GM12878 (cell line): ENCODE data around the gene CD58. TPM values are rescaled to one million over a fixed set of nuclear protein-coding genes. Genes with fewer than 3 reads are reported as not detected.
A peak's percentile ranks its signal among the peaks of the same experiment; 100 is the strongest.

Experiments
- ATAC-seq: fragments of 200-7000 bp; cut with Tn5 transposase; 3 replicates; pipeline ENCODE4 v1.9.1; 2020; ENCODE audit warnings: mild to moderate bottlenecking, moderate library complexity
- BruUV-seq: library from RNA; stranded (reverse); fragments of 400-500 nt; replicated peaks from 2 replicates; lab custom pipeline; 2021; lab: Mats Ljungman, UMichigan
- CTCF ChIA-PET: fragments of 300-600 bp; sonication (Branson Sonifier 250); formaldehyde crosslinking; extraction: SDS; loops from one replicate; lab custom pipeline; 2021; ENCODE audit warnings: inconsistent platforms; lab: Yijun Ruan, JAX
- POLR2A ChIA-PET: fragments of 350-600 bp; formaldehyde crosslinking; extraction: SDS; loops from one replicate; lab custom pipeline; 2021; ENCODE audit warnings: inconsistent platforms; lab: Charles Lee
- RAD21 ChIA-PET: fragments of 300-600 bp; sonication (Branson Sonifier 250); formaldehyde crosslinking; loops from one replicate; lab custom pipeline; 2023; ENCODE audit warnings: antibody characterized with exemption; ENCODE audit not compliant: unreplicated experiment; lab: Charles Lee
- SMC1A ChIA-PET: fragments of 300-600 bp; sonication (Branson Sonifier 250); formaldehyde crosslinking; loops from one replicate; lab custom pipeline; 2023; ENCODE audit not compliant: unreplicated experiment, uncharacterized antibody; lab: Charles Lee
- DNase-seq: peaks from one replicate; pipeline ENCODE4 v3.0.0-alpha.2; 2011; ENCODE audit warnings: low read depth, low spot score
- FAIRE-seq: peaks from 3 replicates; lab custom pipeline; 2011; peaks lifted over from hg19 to GRCh38; lab: Jason Lieb, UNC
- H2AFZ ChIP-seq: 2 replicates; pipeline ENCODE4 v1.6.0; 2011; ENCODE audit warnings: low read depth, low read length, control low read depth; ENCODE audit not compliant: control insufficient read depth
- H3K27ac ChIP-seq: 2 replicates; pipeline ENCODE4 v1.5.1; 2011; ENCODE audit warnings: control low read depth; ENCODE audit not compliant: control insufficient read depth, insufficient read depth
- H3K27me3 ChIP-seq, 2 experiments: replicated peaks in 1 of 2; 2 replicates each; pipeline versions ENCODE4 v1.6.0 to v1.6.1; 2011; ENCODE audit warnings: low read length in 1 of 2; ENCODE audit not compliant: control insufficient read depth in 2 of 2, insufficient read depth in 2 of 2
- H3K36me3 ChIP-seq, 2 experiments: 2 replicates each; pipeline ENCODE4 v1.5.1; 2011; ENCODE audit warnings: low read length in 1 of 2; ENCODE audit not compliant: control insufficient read depth in 2 of 2, insufficient read depth in 2 of 2
- H3K4me1 ChIP-seq: 2 replicates; pipeline ENCODE4 v1.6.1; 2011; ENCODE audit warnings: mild to moderate bottlenecking, low read length, moderate library complexity, mixed read lengths; ENCODE audit not compliant: control insufficient read depth, insufficient read depth
- H3K4me2 ChIP-seq: 2 replicates; pipeline ENCODE4 v1.6.0; 2011; ENCODE audit warnings: control low read depth; ENCODE audit not compliant: control insufficient read depth, insufficient read depth
- H3K4me3 ChIP-seq: fragments of 200-600 bp; sonication (generic); 2 replicates; pipeline ENCODE4 v1.5.1; 2016
- H3K79me2 ChIP-seq: 2 replicates; pipeline ENCODE4 v1.6.0; 2011; ENCODE audit warnings: low read length; ENCODE audit not compliant: control insufficient read depth, insufficient read depth
- H3K9ac ChIP-seq: 2 replicates; pipeline ENCODE4 v1.8.0; 2011; ENCODE audit warnings: low read length, control low read depth, mixed read lengths; ENCODE audit not compliant: control insufficient read depth, insufficient read depth
- H3K9me3 ChIP-seq: replicated peaks from 3 replicates; pipeline ENCODE4 v1.5.1; 2011; ENCODE audit warnings: mild to moderate bottlenecking, low read length; ENCODE audit not compliant: control insufficient read depth, insufficient read depth
- H4K20me1 ChIP-seq: 2 replicates; pipeline ENCODE4 v1.6.0; 2011; ENCODE audit not compliant: control insufficient read depth, insufficient read depth
- FOXM1 ChIP-seq: IDR thresholded peaks from 2 replicates; pipeline ENCODE4 v1.6.1; 2012; ENCODE audit warnings: low read depth, mild to moderate bottlenecking, inconsistent platforms, low read length, moderate library complexity
- PML ChIP-seq: IDR thresholded peaks from 2 replicates; pipeline ENCODE4 v1.6.1; 2012; ENCODE audit warnings: low read length, inconsistent platforms
- POLR2AphosphoS5 ChIP-seq: IDR thresholded peaks from 2 replicates; pipeline ENCODE4 v1.6.1; 2011; ENCODE audit warnings: mild to moderate bottlenecking, low read length, inconsistent platforms
- POU2F2 ChIP-seq: IDR thresholded peaks from 3 replicates; pipeline ENCODE4 v1.6.1; 2011; ENCODE audit warnings: low read depth, mild to moderate bottlenecking, low read length, borderline replicate concordance
- RAD21 ChIP-seq: IDR thresholded peaks from 2 replicates; pipeline ENCODE4 v1.6.1; 2011; ENCODE audit warnings: mild to moderate bottlenecking, low read depth, low read length, moderate library complexity; ENCODE audit not compliant: insufficient read depth
- RUNX3 ChIP-seq: IDR thresholded peaks from 2 replicates; pipeline ENCODE4 v1.6.1; 2012; ENCODE audit warnings: low read length, inconsistent platforms
- SMAD1 ChIP-seq: fragments of 450-650 bp; IDR thresholded peaks from 2 replicates; pipeline ENCODE4 v1.6.1; 2018; ENCODE audit warnings: mild to moderate bottlenecking, low read depth; ENCODE audit not compliant: partially characterized antibody
- SMC3 ChIP-seq: IDR thresholded peaks from 2 replicates; pipeline ENCODE4 v1.6.1; 2011; ENCODE audit warnings: low read length, improper control_type of control experiment, borderline replicate concordance
- YY1 ChIP-seq: IDR thresholded peaks from 2 replicates; pipeline ENCODE4 v1.6.1; 2011; ENCODE audit warnings: low read depth, mild to moderate bottlenecking, low read length
- ZNF207 ChIP-seq: fragments of 450-650 bp; IDR thresholded peaks from 2 replicates; pipeline ENCODE4 v1.6.1; 2014; ENCODE audit warnings: antibody characterized with exemption, mild to moderate bottlenecking, borderline replicate concordance
- WGBS: methylation state at CpG from one replicate; pipeline ENCODE4 v1.1.6; 2016; ENCODE audit warnings: low lambda C conversion rate; ENCODE audit not compliant: insufficient replicate concordance, insufficient coverage; ENCODE audit errors: missing lambda C conversion rate; 5-methylcytosine and 5-hydroxymethylcytosine counted together
- in situ Hi-C: fragments of 300-500 bp; cut with MboI; formaldehyde crosslinking; loops from 9 replicates; pipeline ENCODE4 v1.14.3; 2018; ENCODE audit warnings: mixed read lengths
- intact Hi-C: fragments of 100-400 bp; cut with micrococcal nuclease; formaldehyde crosslinking; loops from one replicate; pipeline ENCODE4 v1.14.2; 2022; ENCODE audit not compliant: unreplicated experiment
- polyA plus RNA-seq, 11 experiments: library from polyadenylated mRNA; depleted of rRNA in 4 of 11; unstranded in 6 of 11; stranded (reverse) in 5 of 11; fragments of >200 nt; fragmentation: Nextera tagmentation in 4 of 11; fragmentation: Illumina TruSeq in 1 of 11; extraction: Ambion mirVana in 4 of 11; extraction: Trizol in 1 of 11; gene quantifications; 1 replicate in 1 of 11; 2 replicates in 10 of 11; pipeline versions ENCODE4 v1.2.1 to v1.2.3, GENCODE V29; 2011 to 2016; ENCODE audit warnings: inconsistent platforms in 2 of 11, missing spikeins in 2 of 11, low read depth in 1 of 11
- total RNA-seq, 4 experiments: library from RNA; depleted of rRNA in 3 of 4; stranded (reverse); fragments of >200 nt in 3 of 4; fragmentation: Illumina TruSeq in 1 of 4; extraction: Trizol in 1 of 4; gene quantifications; 2 replicates each; pipeline versions ENCODE4 v1.2.1 to v1.2.3, GENCODE V29; 2013 to 2021
- TF ChIP-seq, protein P1 (sequence below), 3 experiments: IDR thresholded peaks in 2 of 3; conservative IDR thresholded peaks in 1 of 3; 2 replicates each; pipeline ENCODE4 v1.5.1; 2011; ENCODE audit warnings: low read depth in 3 of 3, low read length in 3 of 3, mild to moderate bottlenecking in 3 of 3, control low read depth in 2 of 3, moderate library complexity in 2 of 3, inconsistent platforms in 1 of 3, mixed read lengths in 1 of 3; ENCODE audit not compliant: control insufficient read depth in 2 of 3, insufficient read depth in 1 of 3; ENCODE audit errors: extremely low read depth in 1 of 3
- TF ChIP-seq, protein P2 (sequence below): fragments of 450-650 bp; IDR thresholded peaks from 2 replicates; pipeline ENCODE4 v1.6.1; 2018; ENCODE audit warnings: mild to moderate bottlenecking, low read depth, moderate library complexity; ENCODE audit not compliant: partially characterized antibody
- TF ChIP-seq, protein P3 (sequence below): fragments of 150-350 bp; IDR thresholded peaks from 2 replicates; pipeline ENCODE4 v1.6.1; 2014; ENCODE audit warnings: mild to moderate bottlenecking, low read depth, low read length
- TF ChIP-seq, protein P4 (sequence below): IDR thresholded peaks from 2 replicates; pipeline ENCODE4 v1.6.1; 2011; ENCODE audit warnings: mild to moderate bottlenecking, low read depth, low read length, moderate library complexity; ENCODE audit not compliant: insufficient replicate concordance

The CD58 gene
- total and polyA plus RNA-seq, 10 of the 15 experiments (the other 5 are each of a cell fraction or from before 2014, with no cell fraction given): 70.4 to 252 (median 129) TPM

DNA sequence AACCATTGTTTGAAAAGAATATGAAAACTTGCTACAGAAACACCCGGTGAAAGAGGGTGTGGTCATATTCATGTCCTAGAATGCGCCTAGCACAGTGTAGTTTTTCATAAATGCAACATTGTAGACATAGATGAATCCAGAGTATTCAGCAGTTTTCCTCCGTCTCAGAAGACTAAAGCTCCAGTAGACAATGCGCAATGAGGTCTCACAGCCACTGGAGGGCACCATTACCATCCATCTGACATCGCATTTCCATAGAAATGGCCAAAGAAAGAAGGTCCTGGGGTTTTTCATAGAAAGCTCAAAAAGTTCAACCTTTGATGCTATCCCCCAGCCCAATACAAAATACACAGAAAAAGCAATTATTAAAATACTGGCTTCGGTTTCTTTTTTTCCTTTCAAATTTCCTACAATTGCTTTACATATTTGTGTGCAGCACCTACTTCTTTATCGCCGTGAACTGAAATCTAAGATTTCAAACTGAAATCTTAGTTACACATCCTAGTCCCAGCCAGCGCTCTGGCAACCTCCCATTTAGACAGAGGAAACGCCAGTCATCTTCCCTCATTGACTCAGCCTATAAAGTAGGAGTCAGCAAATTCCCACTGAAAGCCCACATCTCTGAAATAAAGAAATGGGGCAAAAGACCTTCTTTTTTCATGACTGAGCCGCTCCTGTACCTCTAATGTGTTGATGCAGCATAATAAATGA lies 3.9 kb upstream of the CD58 start:
- no peaks in the 10 kb centered on the region for H3K9me3 ChIP-seq
- in situ Hi-C loops (loop anchor here (5.0 to 25.0 kb wide), 3 partner anchors 98 to 1088 kb away; no protein-coding TSS in a partner anchor), intact Hi-C loops (loop anchor here (1.0 to 10.0 kb wide), 9 partner anchors 22 to 553 kb away; no protein-coding TSS in a partner anchor)
- no peak overlapping the region; the same call in 1 of the 2 replicates for H2AFZ ChIP-seq
- ATAC-seq: no peak
- peaks cover 42% of the 10 kb centered on the region for H3K4me1 ChIP-seq
- ChIA-PET SMC1A (interaction anchor here (0.5 to 4.8 kb wide), 39 partner anchors 11 to 554 kb away, joined by 3 to 67 read pairs (median 5); partner anchors contain the start of gene TTF2), POLR2A (interaction anchor here (0.6 to 1.5 kb wide), 7 partner anchors 10 to 485 kb away, joined by 3 to 10 read pairs (median 3); partner anchors contain the start of gene TTF2), CTCF (interaction anchor here (0.6 to 5.4 kb wide), 55 partner anchors 9 to 651 kb away, joined by 3 to 137 read pairs (median 4); partner anchors contain the start of gene TTF2)
- no peaks in the 10 kb centered on the region for H3K36me3 ChIP-seq
- 7% methylated on average over 11 of the region's 11 CpGs for WGBS
- H3K27ac ChIP-seq: no peak overlapping the region
- H3K27me3 ChIP-seq: no peaks in the 10 kb centered on the region
- no peak for DNase-seq
- TF ChIP-seq SMC3: peak; percentile 86; the same call in 1 of the 2 replicates
- TF ChIP-seq RUNX3: peak; percentile 24; the same call in 1 of the 2 replicates
- TF ChIP-seq, protein P1, sequence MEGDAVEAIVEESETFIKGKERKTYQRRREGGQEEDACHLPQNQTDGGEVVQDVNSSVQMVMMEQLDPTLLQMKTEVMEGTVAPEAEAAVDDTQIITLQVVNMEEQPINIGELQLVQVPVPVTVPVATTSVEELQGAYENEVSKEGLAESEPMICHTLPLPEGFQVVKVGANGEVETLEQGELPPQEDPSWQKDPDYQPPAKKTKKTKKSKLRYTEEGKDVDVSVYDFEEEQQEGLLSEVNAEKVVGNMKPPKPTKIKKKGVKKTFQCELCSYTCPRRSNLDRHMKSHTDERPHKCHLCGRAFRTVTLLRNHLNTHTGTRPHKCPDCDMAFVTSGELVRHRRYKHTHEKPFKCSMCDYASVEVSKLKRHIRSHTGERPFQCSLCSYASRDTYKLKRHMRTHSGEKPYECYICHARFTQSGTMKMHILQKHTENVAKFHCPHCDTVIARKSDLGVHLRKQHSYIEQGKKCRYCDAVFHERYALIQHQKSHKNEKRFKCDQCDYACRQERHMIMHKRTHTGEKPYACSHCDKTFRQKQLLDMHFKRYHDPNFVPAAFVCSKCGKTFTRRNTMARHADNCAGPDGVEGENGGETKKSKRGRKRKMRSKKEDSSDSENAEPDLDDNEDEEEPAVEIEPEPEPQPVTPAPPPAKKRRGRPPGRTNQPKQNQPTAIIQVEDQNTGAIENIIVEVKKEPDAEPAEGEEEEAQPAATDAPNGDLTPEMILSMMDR (IDR thresholded peaks at IDR 0.05 in 2 of 3, conservative IDR thresholded peaks at IDR 0.05 in 1 of 3; ENCODE audit: control insufficient read depth in 2 of 3, extremely low read depth in 1 of 3, insufficient read depth in 1 of 3, low read depth in 3 of 3, low read length in 3 of 3): peak; percentile 78 to 95 (median 95)
- TF ChIP-seq RAD21: peak; percentile 97
- peak; percentile 56; the same call in 1 of the 2 replicates for TF ChIP-seq FOXM1
- no peak for TF ChIP-seq POLR2AphosphoS5
- TF ChIP-seq ZNF207: peak; percentile 20; the same call in 1 of the 2 replicates
- TF ChIP-seq, protein P2, sequence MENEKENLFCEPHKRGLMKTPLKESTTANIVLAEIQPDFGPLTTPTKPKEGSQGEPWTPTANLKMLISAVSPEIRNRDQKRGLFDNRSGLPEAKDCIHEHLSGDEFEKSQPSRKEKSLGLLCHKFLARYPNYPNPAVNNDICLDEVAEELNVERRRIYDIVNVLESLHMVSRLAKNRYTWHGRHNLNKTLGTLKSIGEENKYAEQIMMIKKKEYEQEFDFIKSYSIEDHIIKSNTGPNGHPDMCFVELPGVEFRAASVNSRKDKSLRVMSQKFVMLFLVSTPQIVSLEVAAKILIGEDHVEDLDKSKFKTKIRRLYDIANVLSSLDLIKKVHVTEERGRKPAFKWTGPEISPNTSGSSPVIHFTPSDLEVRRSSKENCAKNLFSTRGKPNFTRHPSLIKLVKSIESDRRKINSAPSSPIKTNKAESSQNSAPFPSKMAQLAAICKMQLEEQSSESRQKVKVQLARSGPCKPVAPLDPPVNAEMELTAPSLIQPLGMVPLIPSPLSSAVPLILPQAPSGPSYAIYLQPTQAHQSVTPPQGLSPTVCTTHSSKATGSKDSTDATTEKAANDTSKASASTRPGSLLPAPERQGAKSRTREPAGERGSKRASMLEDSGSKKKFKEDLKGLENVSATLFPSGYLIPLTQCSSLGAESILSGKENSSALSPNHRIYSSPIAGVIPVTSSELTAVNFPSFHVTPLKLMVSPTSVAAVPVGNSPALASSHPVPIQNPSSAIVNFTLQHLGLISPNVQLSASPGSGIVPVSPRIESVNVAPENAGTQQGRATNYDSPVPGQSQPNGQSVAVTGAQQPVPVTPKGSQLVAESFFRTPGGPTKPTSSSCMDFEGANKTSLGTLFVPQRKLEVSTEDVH: peak; percentile 17
- TF ChIP-seq POU2F2: peak; percentile 68; the same call in 1 of the 3 replicates
- TF ChIP-seq YY1: peak; percentile 79
- no peak for TF ChIP-seq SMAD1
- no peak for TF ChIP-seq PML
- TF ChIP-seq, protein P3, sequence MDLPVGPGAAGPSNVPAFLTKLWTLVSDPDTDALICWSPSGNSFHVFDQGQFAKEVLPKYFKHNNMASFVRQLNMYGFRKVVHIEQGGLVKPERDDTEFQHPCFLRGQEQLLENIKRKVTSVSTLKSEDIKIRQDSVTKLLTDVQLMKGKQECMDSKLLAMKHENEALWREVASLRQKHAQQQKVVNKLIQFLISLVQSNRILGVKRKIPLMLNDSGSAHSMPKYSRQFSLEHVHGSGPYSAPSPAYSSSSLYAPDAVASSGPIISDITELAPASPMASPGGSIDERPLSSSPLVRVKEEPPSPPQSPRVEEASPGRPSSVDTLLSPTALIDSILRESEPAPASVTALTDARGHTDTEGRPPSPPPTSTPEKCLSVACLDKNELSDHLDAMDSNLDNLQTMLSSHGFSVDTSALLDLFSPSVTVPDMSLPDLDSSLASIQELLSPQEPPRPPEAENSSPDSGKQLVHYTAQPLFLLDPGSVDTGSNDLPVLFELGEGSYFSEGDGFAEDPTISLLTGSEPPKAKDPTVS: peak; percentile 56; the same call in 1 of the 2 replicates
- TF ChIP-seq, protein P4, sequence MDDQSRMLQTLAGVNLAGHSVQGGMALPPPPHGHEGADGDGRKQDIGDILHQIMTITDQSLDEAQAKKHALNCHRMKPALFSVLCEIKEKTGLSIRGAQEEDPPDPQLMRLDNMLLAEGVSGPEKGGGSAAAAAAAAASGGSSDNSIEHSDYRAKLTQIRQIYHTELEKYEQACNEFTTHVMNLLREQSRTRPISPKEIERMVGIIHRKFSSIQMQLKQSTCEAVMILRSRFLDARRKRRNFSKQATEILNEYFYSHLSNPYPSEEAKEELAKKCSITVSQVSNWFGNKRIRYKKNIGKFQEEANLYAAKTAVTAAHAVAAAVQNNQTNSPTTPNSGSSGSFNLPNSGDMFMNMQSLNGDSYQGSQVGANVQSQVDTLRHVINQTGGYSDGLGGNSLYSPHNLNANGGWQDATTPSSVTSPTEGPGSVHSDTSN: no peak
- TF ChIP-seq, all 136 proteins: peak for 10
- Histone ChIP-seq H3K4me3 (no peak overlapping the region), H3K4me2 (peak overlapping the region; percentile 12), H4K20me1 (no peaks in the 10 kb centered on the region), H3K79me2 (peaks cover 20% of the 10 kb centered on the region), H3K9ac (no peak overlapping the region)
- peak; percentile 66 for FAIRE-seq
- no TSS peak for BruUV-seq
- RAD21 ChIA-PET: interaction anchor here (0.7 to 4.8 kb wide), 36 partner anchors 9 to 554 kb away, joined by 3 to 100 read pairs (median 5); partner anchors contain the start of genes IGSF3 and TTF2
